NCI-H226 (cell line): ENCODE data around the gene PDE12.
A peak's percentile ranks its signal among the peaks of the same experiment; 100 is the strongest.

Source experiments
- DNase-seq: peaks from one replicate; pipeline ENCODE4 v3.0.0-alpha.2; 2015

Gene PDE12, protein sequence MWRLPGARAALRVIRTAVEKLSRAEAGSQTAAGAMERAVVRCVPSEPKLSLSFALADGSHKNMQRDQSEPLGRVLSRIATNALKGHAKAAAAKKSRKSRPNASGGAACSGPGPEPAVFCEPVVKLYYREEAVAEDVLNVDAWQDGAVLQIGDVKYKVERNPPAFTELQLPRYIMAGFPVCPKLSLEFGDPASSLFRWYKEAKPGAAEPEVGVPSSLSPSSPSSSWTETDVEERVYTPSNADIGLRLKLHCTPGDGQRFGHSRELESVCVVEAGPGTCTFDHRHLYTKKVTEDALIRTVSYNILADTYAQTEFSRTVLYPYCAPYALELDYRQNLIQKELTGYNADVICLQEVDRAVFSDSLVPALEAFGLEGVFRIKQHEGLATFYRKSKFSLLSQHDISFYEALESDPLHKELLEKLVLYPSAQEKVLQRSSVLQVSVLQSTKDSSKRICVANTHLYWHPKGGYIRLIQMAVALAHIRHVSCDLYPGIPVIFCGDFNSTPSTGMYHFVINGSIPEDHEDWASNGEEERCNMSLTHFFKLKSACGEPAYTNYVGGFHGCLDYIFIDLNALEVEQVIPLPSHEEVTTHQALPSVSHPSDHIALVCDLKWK

DNA sequence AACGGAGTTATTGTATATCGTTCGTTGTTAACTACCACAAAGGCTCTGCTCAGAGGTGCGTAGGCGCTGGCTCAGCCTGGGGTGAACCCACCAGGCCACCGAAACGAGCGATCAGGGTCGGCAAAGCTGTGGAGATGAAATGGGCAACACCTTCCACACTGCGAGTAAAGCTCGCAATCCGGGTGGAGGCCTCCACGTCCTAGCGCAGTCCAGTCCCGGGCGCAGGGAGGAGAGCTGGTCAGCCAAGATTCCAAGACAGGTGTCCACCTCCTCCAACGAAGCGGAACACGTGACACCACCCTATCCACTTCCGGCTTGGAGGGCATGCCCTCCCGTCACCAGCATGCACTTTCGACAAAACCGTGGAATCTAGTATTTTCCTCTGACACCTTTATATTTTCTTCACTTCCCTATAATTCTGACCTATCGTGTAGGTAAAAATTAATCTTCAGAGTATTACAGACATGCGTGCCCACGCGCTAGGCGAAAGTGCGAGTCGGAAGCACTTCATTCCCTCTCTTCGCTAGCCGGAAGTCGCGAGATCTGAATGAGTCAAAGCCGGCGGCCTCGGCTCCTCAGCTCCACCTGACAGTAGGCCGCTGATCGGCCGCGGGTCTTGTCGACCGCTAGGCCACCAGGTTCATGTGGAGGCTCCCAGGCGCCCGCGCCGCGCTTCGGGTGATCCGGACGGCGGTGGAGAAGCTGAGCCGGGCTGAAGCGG is at the start of gene PDE12:
Gene PDE12, plus strand, starts transcription at position 537 of the 721 bp plus-strand sequence. Its CDS starts 106 bp downstream, at position 643.
- peak; percentile 85 for DNase-seq

DNA sequence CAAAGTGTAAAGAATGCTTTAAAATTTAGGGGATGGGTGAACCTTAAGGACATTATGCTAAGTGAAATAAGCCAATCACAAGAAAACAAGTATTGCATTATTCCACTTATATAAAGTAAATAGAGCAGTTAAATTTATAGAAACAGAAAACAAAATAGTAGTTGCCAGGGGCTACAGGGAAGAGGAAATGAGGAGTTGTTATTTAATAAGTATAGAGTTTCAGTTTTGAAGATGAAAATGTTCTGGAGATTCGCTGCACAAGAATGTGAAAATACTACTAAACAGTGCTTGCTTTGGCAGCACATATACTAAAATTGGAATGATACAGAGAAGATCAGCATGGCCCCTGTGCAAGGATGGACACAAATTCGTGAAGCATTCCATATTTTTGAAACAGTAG is 43.9 kb upstream of the PDE12 start:
- peak; percentile 20 for DNase-seq

DNA sequence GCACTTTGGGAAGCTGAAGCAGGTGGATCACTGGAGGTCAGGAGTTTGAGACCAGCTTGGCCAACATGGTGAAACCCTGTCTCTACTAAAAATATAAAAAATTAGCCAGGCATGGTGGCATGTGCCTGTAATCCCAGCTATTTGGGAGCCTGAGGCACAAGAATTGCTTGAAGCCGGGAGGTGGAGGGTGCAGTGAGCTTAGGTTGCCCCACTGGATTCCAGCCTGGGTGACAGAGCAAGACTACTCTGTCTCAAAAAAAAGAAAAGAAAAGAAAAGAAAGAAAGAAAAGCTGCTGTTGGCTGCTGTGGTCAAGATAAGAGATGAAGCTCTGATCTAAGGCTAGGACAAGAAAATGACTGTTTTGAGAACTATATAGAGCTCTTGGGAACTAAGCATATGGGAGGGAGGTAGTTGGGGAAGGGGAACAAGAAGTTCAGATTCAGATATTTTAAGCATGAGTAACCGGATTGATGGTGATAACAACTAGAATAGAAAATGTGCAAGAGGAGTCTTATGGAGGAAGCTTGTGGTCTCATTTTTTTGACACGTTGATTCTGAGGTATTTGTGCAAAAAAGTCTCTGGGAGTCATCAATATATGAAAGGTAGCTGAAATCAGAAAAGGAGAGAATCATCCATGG is 37.7 kb upstream of the PDE12 start:
- peak; percentile 66 for DNase-seq

DNA sequence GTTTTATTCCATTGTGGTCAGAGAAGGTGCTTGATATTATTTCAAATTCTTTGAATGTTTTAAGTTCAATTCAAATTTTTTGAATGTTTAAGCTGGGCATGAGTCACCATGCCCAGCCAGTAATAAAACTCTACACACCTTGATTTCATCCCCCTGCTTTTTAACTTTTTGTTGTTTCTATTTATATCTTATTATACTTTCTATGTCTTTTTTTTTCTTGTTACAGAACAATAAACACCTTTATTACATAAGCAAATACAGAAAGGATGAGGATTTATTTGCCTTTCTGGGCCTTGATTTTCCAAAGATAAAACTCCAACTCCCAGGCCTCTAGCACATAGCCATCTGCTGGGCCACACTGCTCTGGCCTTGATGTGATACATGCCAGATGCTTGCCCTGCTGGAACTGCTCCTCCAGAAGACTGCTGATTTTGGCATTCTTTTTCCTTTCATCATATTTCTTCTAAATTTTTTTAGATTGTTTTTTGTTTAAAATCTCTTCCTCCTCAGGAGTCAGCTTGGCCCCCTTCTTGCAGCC is 25.9 kb upstream of the PDE12 start:
- no peak for DNase-seq

DNA sequence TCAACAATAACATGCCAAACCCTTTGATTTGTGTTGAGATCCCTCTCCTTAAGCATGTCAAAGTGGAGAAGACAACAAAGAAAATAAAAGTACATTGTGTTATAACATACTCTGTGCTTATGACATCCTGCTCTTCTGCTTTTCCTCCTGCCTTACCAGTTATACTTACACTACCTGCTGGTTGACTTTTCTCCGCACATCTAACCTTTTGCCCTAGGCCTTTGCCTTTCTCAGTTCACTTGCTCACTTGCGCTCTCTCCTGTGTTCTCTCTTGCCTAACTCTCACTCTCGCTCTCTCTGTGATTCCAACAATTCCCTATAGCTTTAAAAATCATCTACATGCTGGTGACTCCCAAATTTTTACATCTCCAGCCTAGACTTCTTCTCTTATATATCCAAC is 17.6 kb upstream of the PDE12 start:
- DNase-seq: no peak

DNA sequence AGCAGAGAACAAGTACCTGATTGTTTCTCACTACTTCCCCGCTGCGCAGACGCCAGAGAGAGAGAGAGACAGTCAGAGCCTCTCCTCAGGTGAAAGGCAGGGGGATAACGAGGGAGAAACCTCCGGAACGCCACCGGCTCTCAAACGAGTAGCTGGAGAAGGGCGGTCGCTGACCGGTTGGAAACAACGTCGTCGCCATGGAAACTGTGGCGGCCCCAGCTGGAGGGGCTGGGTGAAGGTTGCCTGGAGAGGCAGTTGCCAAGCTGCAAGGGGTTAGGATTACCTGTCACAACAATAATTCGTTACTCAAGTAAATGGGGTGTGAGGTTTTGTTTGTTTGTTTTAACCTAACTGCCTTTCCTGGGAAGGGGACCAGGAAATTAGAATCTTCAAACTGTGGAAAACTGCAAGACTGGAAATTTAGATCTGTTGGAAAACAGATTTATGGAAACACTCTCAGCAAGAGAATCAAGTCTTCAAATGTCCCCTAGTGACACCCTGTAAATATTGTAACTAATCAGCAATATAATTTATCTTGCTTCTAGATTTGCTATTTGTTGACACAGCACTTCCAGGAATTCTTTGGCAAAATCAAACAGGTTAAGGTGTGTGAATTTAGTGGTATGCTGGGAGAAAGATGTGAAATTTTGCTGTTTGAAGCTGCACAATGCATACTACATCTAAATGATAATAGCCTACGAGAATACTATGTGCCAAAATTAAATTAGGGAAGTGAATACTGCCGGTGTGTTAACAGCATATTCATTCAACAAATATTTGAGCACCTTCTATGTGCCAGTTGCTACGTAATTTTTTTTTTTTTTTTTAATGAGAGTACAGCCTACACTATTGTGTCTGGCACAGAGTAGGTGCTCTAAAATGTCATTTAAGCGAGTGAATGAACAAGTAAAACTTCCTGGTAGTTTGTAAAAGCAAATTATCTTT is 11.6 kb upstream of the PDE12 start, which contains the start of gene DNAH12:
Gene DNAH12, minus strand, starts transcription at position 164 of the 945 bp plus-strand sequence. CDS start 1,474 bp downstream, outside the sequence.
- DNase-seq: no peak

DNA sequence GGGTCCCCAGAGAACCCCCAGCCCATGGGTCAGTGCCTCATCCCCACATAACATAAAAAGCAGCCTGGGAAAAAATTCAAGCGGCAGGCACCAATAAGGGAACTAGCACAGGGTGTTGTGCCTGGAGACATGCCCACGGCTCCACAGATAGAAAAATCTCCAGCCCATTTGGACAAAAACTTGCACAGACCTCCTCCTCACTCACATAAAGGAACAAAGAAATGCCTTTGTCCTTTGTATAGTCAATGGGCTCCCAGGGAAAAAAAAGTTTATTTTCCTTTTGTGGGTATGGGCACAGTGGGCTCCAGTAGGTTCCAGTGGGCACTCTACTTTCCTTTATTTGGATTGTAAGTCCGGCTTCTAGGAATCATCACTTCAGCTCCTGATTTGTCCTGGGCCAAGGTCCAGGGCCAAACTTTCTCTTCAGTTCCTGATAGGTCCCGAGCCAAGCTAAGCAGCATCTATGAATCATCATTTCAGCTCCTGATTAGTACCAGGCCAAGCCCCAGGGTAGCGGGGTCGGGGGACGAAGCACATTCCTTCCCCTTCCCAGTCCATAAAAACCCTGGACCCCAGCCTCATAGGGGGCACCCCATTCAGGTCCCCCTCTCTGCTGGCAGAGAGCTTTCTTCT is 10.3 kb upstream of the PDE12 start:
- DNase-seq: peak; percentile 3

DNA sequence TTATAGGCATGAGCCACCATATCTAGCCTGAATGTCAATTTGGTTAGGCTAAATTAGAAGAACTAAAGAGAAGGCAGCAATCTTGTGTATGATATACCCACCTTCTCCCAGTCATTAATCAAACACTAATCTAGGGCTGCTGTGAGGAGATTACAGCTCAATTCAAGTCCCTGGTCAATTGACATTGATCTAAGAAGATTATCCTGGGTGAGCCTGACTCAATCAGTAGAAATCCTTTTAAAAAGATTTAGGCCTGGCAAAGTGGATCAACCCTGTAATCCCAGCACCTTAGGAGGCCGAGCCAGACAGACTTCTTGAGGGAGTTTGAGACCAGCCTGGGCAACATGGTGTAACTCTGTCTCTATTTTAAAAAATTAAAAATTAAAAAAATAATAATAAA is 9.5 kb upstream of the PDE12 start:
- DNase-seq: no peak

DNA sequence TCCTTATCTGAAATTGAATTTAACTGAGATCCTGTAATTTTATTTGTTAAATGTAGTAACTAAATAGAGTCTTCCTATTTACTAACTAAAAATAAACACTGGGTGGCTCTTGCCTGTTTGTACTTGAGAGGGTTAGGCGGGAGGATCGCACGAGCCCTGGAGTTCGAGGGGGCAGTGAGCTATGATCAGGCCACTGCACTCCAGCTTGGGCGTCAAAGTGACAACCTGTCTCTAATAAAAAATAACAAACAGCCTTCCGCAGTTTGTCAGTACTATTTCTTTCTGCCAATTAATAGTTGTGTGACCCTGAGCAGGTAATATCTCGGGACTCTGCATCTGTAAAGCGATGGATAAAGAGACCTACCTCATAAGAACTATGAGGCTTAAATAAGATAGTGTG is 768 bp upstream of the PDE12 start:
- no peak for DNase-seq

DNA sequence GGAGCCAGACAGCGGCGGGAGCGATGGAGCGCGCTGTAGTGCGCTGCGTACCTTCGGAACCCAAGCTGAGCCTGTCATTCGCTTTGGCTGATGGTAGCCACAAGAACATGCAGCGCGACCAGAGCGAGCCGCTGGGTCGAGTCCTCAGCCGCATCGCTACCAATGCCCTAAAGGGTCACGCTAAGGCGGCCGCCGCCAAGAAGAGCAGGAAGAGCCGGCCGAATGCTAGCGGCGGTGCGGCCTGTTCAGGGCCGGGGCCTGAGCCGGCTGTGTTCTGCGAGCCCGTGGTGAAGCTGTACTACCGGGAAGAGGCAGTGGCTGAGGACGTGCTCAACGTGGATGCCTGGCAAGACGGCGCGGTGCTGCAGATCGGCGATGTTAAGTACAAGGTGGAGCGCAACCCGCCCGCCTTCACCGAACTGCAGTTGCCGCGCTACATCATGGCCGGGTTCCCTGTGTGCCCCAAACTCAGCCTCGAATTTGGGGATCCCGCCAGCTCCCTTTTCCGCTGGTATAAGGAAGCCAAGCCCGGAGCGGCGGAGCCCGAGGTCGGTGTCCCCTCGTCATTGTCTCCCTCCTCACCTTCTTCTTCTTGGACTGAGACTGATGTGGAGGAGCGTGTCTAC is 498 bp downstream of the PDE12 start:
- DNase-seq: peak; percentile 7

DNA sequence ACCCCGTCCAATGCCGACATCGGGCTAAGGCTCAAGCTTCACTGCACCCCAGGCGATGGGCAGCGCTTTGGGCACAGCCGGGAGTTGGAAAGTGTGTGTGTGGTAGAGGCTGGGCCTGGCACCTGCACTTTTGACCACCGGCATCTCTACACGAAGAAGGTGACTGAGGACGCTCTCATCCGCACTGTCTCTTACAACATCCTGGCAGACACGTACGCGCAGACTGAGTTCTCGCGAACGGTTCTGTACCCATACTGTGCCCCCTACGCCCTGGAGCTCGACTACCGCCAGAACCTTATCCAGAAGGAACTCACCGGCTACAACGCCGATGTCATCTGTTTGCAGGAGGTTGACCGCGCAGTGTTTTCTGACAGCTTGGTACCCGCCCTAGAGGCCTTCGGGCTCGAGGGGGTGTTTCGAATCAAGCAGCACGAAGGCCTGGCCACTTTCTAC is 1.0 kb downstream of the PDE12 start:
- DNase-seq: peak; percentile 22

DNA sequence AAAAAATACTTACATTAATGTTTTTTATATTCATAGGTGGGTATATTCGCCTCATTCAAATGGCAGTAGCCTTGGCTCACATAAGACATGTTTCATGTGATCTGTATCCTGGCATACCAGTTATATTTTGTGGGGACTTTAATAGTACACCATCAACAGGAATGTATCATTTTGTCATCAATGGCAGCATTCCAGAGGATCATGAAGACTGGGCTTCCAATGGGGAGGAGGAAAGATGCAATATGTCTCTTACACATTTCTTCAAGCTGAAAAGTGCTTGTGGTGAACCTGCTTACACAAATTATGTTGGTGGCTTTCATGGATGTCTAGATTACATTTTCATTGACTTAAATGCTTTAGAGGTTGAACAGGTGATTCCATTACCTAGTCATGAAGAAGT is 3.5 kb downstream of the PDE12 start:
- peak; percentile 24 for DNase-seq

DNA sequence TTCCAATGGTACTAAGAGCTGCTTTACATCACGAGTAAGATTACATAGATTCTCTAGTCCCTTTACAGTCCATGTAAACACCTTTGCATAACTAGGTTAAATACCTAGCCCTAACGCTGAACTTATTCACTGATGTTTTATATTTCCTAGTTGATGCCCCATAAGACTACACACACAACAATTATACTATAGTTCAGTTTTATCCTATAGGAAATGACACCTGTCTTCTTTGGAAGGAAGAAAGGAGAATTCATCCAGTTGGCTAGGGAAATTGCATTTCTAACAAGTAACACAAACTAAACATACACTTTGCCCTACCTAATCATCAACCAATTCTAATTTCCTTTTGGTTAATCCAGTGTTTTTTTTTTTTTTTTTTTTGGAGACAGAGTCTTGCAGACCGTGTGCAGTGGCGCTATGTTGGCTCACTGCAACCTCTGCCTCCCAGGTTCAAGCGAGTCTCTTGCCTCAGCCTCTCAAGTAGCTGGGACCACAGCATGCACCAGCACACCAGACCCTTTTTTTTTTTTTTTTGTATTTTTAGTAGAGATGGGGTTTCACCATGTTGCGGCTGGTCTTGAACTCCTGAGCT is 13.9 kb downstream of the PDE12 start:
- no peak for DNase-seq

DNA sequence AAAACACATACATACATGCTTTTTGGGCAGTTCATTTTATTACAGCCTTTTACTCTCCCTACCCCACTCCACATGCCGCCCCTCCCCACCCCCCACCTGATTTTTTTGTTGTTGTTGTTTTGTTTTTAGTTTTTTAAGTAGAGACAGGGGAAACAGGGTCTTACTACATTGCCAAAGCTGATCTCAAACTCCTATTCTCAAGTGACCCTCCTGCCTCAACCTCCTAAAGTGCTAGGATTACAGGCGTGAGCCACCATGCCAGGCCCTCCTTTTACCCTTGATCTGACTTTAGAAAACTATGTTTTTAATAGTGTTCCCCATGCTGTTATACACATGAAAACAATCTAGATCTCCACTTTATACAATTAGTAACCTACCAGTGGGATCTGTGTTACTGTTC is 14.8 kb downstream of the PDE12 start:
- DNase-seq: no peak

DNA sequence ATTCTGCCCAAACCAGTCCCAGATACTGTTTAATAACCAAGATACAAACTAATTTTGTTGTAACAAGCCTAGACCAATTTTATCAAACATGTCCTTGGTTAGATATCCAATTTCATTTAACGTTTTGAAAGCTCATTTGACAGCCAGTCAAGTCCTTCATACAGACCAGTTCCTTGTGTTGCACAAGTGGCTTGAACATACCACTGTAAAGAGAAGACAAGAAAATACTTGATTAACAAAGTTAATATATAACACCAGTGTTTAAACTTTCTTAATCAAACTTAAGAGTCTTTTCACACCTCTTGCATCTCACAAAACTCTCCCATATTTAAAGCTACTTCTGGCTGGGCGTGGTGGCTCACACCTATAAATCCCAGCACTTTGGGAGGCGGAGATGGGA is 16.0 kb downstream of the PDE12 start:
- DNase-seq: no peak

DNA sequence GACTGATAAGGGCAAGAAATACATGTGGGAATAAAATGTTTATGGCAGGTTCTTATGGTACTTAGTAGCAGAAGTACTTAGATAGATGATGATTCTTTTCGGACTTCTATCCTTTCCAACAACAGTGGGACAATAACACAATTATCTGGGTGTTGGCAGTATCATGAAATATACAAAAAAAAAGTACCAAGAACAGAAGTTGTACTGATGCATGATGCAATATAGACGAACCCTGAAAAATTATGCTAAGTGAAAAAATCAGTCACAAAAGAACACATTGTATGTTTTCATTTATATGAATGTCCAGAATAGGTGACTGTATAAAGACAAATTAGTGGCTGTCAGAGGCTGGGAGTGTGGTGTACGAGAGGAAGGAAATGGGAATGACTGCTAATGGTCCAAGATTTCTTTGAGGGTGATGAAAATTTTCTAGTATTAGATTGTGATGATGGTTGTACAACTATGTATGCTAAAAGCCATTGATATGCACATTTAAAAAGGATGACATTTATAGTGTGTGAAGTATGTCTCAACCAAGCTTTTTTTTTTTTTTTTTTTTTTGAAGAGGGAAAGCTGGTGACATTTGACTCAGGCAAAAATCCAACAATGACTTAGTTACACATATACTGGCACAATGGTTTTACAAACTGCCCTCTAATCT is 20.0 kb downstream of the PDE12 start:
- DNase-seq: no peak

DNA sequence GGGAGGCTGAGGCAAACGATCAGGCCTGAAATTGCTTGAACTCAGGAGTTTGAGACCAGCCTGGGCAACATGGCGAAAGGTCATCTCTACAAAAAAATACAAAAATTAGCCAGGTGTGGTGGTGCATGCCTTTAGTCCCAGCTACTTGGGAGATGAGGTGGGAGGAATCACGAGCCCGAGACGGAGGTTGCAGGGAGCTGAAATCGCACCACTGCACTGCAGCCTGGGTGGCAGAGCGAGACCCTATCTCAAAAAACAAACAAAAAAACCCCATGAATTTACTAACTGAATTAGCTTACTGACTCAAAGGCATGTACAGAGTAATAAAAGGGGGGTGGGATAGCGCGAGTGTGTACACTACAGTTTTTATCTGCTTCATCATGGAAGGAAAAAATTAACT is 21.7 kb downstream of the PDE12 start:
- DNase-seq: no peak

DNA sequence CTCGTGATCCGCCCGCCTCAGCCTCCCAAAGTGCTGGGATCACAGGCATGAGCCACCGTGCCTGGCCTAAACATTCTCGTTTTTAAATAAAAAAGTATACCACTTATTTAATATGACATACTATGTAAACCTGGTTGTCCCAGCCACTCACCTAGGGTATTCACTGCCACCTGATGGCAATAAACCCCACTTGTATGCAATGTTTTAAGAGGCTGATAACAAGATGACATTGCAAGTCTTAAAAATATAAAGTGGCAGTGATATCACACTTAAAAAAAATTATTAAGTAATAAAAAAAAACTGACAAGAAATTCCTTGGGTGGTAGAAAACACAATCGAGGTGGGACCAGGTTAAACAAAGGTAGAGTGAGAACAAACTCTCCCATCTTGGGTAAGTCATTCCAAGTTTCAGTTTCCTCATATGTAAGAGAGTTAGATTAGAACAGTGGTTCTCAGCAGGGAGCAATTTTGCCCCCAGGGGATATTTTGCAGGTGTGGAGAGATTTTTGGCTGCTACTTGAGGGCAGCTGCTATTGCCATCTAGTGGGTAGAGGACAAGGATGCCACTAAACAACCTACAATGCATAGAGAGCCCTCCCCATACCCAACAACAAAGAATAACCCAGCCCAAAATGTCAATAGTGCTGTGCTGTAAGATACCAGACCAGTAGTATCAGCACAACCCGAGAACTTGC is 26.5 kb downstream of the PDE12 start:
- DNase-seq: peak; percentile 36

DNA sequence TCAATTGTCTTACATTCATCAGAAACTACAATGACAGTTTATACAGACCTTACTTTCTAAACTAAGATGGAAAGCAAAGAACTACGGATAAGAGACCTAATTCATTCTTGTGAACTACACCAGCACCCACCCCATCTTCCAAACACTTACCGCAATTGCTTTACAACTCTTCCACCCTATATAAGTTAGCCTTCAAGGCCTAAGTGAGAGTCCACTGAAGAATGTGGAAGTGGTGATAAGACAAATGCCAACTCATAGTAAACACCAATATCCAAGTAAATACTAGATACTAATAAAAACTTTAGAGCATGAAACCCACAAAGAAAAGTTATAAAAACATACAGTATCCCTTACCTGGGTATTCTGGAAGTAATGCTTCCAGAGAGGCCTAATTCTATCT is 27.5 kb downstream of the PDE12 start:
- DNase-seq: no peak
